HuH-7 (cell line): Measurements from ENCODE around the gene MTCL3.

Source experiments
- DNase-seq: peaks from one replicate; pipeline ENCODE4 v3.0.0; 2011; ENCODE audit warnings: low spot score

The MTCL3 gene

GRCh38 chr6:127423921-127424320 lies 95.2 kb downstream of the MTCL3 start:
- DNase-seq, result no peak
